ENCODE data around the gene GRID2IP.

Gene GRID2IP

DNA sequence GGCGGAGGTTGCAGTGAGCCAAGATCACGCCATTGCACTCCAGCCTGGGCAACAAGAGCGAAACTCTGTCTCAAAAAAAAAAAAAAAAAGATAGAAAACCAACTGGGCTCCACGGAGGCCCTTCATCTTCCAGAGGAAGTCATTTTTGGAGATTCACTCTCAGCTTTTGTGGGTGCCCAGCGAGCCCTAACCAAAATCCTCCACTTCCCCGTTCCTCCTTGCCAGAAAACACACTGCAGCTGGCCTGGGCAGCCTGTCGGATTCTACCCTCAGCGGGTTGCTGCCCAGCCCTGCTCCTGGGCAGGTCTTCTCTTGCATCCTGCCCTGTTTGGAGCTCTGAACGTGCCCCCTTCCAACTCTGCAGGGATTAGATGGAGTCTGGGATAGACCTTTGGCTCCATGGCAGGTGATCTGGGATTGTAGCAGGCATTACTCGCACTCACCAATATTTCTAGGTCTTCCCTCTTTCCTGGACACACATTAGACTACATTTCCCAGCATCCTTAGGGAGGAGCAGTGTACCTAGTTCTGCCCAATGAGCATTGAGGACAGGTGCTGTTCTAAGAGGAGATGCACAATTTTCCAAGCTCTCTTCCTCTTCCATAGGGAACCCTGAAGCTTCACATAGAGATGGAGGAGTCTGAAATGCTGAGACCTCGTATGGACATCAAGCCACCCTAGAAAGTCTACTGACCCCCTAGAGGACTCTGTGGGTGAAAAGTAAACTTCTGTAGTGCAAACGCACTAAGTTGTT, 4.6 kb downstream of the GRID2IP start:
- no peak for TF ChIP-seq CTCF (conservative IDR thresholded peaks at IDR 0.05; ENCODE audit: low read depth)
- POLR2A ChIA-PET (ENCODE audit: low non-redundant PET) = no interaction called here
- no peak for DNase-seq (ENCODE audit: low spot score)
- H3K27ac ChIP-seq = no peak overlapping the region
- CTCF ChIA-PET = no interaction called here

DNA sequence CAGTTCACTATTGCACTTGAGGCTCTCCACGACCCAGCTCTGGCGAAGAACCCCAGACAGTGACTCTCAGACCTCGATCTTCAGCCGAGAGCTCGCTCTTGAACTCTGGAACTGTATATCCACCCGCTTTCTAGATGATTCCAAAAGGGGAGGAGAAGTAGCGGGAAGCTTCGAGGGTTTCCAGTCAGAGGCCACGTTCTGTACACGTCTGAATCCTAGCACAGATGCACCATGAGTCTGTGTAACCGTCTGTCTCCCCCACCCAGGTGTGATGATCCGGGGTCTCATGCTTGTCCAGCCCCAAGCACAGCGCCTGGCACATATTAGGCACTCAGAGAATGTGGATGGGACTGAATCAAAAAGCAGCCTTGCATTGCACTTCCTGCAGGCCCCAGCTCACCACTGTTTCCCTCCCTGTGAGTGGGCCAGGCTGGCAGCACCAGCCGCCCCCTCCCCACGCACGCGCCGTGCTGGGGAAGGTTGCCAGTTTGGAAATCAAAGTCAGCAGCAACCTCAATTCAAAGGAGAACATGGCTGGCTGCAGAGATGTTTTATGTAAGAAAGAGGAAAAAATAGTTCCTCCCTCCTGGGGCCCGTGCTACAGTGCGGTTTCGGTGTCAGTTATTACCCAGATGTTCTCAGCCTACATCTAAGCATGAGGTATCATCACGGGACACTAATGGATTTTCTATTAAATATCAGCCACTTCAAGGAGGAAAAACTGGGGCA, 5.7 kb downstream of the GRID2IP start:
- POLR2A ChIA-PET (ENCODE audit: low non-redundant PET) = no interaction called here
- TF ChIP-seq CTCF (conservative IDR thresholded peaks at IDR 0.05; ENCODE audit: low read depth) = no peak
- no peak for DNase-seq (ENCODE audit: low spot score)
- no peak overlapping the region for H3K27ac ChIP-seq
- CTCF ChIA-PET = interaction anchor here (0.9 to 1.0 kb wide), 2 partner anchors 13 to 30 kb away, joined by 3 to 4 read pairs; no protein-coding TSS in a partner anchor

- ChIA-PET POLR2A (ENCODE audit: low non-redundant PET) (no interaction called here), CTCF (no interaction called here)
- H3K27ac ChIP-seq = no peak overlapping the region
- TF ChIP-seq CTCF (conservative IDR thresholded peaks at IDR 0.05; ENCODE audit: low read depth) = no peak
- no peak for DNase-seq (ENCODE audit: low spot score)
These were observed 8.9 kb downstream of the GRID2IP start for GRCh38 chr7:6542368-6542767.

- ChIA-PET POLR2A (ENCODE audit: low non-redundant PET) (no interaction called here), CTCF (interaction anchor here (0.6 kb wide), 1 partner anchor 55 kb away, joined by 3 read pairs; no protein-coding TSS in a partner anchor)
- TF ChIP-seq CTCF (conservative IDR thresholded peaks at IDR 0.05; ENCODE audit: low read depth) = no peak
- no peak overlapping the region for H3K27ac ChIP-seq
- no peak for DNase-seq (ENCODE audit: low spot score)
These were observed 14.7 kb downstream of the GRID2IP start for GRCh38 chr7:6536262-6537260.

DNA sequence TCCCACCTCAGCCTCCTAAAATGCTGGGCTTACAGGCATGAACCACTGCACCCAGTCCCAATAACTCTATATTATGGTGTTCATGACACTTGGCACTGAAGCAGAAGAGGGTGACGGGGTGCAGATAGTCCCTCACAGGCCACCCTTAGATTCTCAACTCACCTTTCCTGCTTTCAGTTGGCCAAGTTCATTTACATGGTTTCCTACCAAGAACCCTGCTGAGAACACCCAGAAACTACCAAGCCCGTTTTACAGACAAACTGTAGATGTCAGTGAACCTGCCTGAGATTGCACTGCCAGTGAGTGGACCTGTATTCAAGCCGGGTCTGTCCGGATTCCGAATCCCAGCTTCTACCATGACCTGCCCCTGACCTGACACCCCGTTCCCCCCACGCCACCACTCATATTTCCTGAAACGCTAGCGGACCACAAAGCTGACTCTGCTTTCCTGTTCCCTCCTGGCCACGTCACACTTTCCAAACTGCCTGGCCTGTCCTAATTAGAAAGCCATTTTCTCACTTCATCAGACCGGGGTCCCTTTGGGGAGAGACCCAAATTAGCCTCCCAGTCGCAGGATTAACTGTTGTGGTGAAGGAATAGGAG, 17.3 kb downstream of the GRID2IP start:
- POLR2A ChIA-PET (ENCODE audit: low non-redundant PET) = no interaction called here
- TF ChIP-seq CTCF (conservative IDR thresholded peaks at IDR 0.05; ENCODE audit: low read depth) = no peak
- no peak for DNase-seq (ENCODE audit: low spot score)
- H3K27ac ChIP-seq = no peak overlapping the region
- CTCF ChIA-PET = interaction anchor here (1.6 kb wide), 1 partner anchor 18 kb away, joined by 5 read pairs; no protein-coding TSS in a partner anchor
